Lower leg skin (tissue), 3 donors: ENCODE results near the gene NUFIP2.

Experiments used
- POLR2A ChIP-seq, 2 donors: fragments of 450-650 bp; IDR thresholded peaks; one replicate each; pipeline ENCODE4 v1.6.1; 2016 to 2017; ENCODE audit warnings: antibody characterized with exemption in 2 of 2, mild to moderate bottlenecking in 1 of 2, moderate library complexity in 1 of 2
- TF ChIP-seq, protein P1 (sequence below), 3 donors: fragments of 450-650 bp; IDR thresholded peaks; one replicate each; pipeline ENCODE4 v1.5.1; 2016; ENCODE audit warnings: antibody characterized with exemption in 3 of 3, mild to moderate bottlenecking in 3 of 3, moderate library complexity in 2 of 3

DNA sequence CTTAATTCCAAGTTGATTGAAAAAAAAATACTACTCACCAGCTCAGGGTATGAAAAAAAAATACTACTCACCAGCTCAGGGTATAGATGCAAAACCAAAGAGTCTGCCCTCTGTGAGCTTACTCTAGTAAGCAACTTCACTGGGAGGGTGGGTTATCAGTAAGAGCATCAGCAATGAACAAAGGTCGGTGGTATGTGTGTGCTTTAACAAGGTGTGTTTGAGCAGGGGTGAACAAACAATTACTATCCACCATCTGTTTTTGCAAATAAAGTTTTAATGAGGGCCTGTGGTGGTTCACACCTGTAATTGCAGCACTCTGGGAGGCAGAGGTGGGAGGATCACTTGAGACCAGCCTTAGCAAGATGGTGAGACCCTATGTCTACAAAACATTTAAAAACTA, 20.0 kb downstream of the NUFIP2 start:
- TF ChIP-seq, protein P1, sequence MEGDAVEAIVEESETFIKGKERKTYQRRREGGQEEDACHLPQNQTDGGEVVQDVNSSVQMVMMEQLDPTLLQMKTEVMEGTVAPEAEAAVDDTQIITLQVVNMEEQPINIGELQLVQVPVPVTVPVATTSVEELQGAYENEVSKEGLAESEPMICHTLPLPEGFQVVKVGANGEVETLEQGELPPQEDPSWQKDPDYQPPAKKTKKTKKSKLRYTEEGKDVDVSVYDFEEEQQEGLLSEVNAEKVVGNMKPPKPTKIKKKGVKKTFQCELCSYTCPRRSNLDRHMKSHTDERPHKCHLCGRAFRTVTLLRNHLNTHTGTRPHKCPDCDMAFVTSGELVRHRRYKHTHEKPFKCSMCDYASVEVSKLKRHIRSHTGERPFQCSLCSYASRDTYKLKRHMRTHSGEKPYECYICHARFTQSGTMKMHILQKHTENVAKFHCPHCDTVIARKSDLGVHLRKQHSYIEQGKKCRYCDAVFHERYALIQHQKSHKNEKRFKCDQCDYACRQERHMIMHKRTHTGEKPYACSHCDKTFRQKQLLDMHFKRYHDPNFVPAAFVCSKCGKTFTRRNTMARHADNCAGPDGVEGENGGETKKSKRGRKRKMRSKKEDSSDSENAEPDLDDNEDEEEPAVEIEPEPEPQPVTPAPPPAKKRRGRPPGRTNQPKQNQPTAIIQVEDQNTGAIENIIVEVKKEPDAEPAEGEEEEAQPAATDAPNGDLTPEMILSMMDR (IDR thresholded peaks at IDR 0.05), result no peak
- no peak for TF ChIP-seq POLR2A (IDR thresholded peaks at IDR 0.05)
